Measurements from ENCODE around the gene HEPACAM2. TPM values are rescaled to one million over a fixed set of nuclear protein-coding genes. Genes with fewer than 3 reads are reported as not detected.

Gene HEPACAM2
- total and polyA plus RNA-seq, 4 experiments from 2014 or later: 0.15 TPM; not detected in 3

DNA sequence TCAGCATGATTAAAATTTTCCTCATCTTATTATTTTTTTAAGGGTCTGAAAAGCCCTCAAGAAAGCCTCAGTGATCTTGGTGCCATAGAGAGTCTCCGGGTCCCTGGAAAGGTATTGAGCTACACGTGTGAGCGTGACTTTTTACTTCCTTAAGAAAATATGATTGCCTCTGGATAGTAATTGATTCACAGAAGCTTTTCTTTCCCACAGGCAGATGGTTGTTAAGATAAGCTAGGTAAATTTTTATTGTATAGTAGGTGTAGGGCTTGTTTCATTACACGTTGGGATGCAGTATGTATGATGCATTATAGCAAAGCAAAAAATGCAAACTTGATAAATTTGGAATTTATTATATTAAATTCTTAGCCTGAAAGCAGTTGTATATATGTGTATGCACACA lies 13.6 kb upstream of the HEPACAM2 start:
- no peaks in the 10 kb centered on the region for H3K4me1 ChIP-seq (ENCODE audit: insufficient read depth, low read length)
- no peak overlapping the region for H3K27ac Mint-ChIP-seq
- H3K27me3 ChIP-seq (ENCODE audit: insufficient read depth, low read length): no peaks in the 10 kb centered on the region
- H3K27ac ChIP-seq (ENCODE audit: low read depth, low read length): no peak overlapping the region
- DNase-seq: no peak
- no peaks in the 10 kb centered on the region for H3K9me3 ChIP-seq (ENCODE audit: control insufficient read depth in 1 of 2, low read length in 2 of 2)
- H3K9me3 Mint-ChIP-seq: no peaks in the 10 kb centered on the region
- ChIA-PET POLR2A (ENCODE audit: partially characterized antibody) (no interaction called here), CTCF (ENCODE audit: partially characterized antibody) (interaction anchor here (1.8 kb wide), 1 partner anchor 847 kb away, joined by 5 read pairs; no protein-coding TSS in a partner anchor)
- no peaks in the 10 kb centered on the region for H3K27me3 Mint-ChIP-seq
- no peaks in the 10 kb centered on the region for H3K36me3 ChIP-seq (ENCODE audit: insufficient read depth, low read length)
- H3K4me3 Mint-ChIP-seq: no peak overlapping the region
- peaks cover 0 to 11% (median 7%) of the 10 kb centered on the region in 4 donors for H3K4me1 Mint-ChIP-seq
- intact Hi-C loops (cut with micrococcal nuclease): loop anchor here (10.0 kb wide), 1 partner anchor 1275 kb away; no protein-coding TSS in a partner anchor
- H3K4me3 ChIP-seq (ENCODE audit: low read length in 2 of 2): no peak overlapping the region
- peaks cover 3% of the 10 kb centered on the region in 2 donors for H3K36me3 Mint-ChIP-seq

DNA sequence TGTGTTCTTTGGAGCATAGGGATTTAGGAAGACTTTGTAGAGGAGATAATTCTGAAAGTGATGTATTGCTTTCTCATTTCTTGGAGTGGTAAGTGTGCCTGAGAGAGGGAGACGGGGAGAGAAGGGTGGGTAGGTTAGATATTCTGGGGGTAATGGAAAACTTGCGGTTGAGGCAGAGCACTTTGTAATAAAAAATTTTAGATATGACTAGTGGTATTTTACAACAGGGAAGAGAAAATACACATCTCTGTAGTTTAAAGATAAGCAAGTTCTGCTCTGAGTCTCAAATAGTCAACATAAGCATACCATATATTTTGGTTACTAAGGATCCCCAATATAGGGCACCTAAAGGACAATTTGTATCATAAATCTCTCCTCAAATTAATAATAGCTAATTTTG lies 12.5 kb upstream of the HEPACAM2 start:
- no peak overlapping the region for H3K27ac Mint-ChIP-seq

DNA sequence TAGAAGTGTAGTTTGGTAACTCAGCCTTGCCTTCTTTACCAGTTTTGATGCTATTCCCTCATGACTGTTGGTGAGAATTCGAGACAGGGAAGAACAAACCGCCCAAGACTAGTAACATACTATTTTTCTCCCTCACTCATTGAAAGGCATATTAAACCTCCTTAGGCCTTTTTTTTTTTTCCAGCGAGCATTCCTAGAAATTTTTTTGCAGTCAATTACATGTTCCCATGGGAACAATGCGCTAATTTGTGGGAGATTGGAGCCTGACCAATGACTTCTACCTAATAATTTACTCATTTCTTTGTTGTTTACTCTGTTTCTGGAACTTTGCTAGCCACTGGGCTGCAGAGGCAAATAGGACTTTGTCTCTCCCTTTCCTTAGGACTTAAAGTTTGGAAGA lies 11.9 kb upstream of the HEPACAM2 start:
- no peaks in the 10 kb centered on the region for H3K9me3 Mint-ChIP-seq
- H3K9me3 ChIP-seq (ENCODE audit: control insufficient read depth in 1 of 2, low read length in 2 of 2): no peaks in the 10 kb centered on the region
- no peaks in the 10 kb centered on the region for H3K36me3 ChIP-seq (ENCODE audit: insufficient read depth, low read length)
- no peak for DNase-seq
- no peak overlapping the region for H3K27ac ChIP-seq (ENCODE audit: low read depth, low read length)
- CTCF ChIA-PET (ENCODE audit: partially characterized antibody): no interaction called here
- H3K4me1 ChIP-seq (ENCODE audit: insufficient read depth, low read length): peaks cover 9% of the 10 kb centered on the region
- H3K27ac Mint-ChIP-seq: no peak overlapping the region
- peaks cover 3% of the 10 kb centered on the region in 2 donors for H3K36me3 Mint-ChIP-seq
- H3K27me3 Mint-ChIP-seq: no peaks in the 10 kb centered on the region
- H3K4me3 Mint-ChIP-seq: no peak overlapping the region
- peaks cover 0 to 11% (median 7%) of the 10 kb centered on the region in 4 donors for H3K4me1 Mint-ChIP-seq
- no peak overlapping the region for H3K4me3 ChIP-seq (ENCODE audit: low read length in 2 of 2)
- intact Hi-C loops (cut with micrococcal nuclease): loop anchor here (10.0 kb wide), 1 partner anchor 1277 kb away; no protein-coding TSS in a partner anchor
- POLR2A ChIA-PET (ENCODE audit: partially characterized antibody): no interaction called here
- no peaks in the 10 kb centered on the region for H3K27me3 ChIP-seq (ENCODE audit: insufficient read depth, low read length)

More for the DNA sequence above, 12.5 kb upstream of the HEPACAM2 start:
- Histone ChIP-seq H3K4me3 (ENCODE audit: low read length in 2 of 2) (no peak overlapping the region), H3K9me3 (ENCODE audit: control insufficient read depth in 1 of 2, low read length in 2 of 2) (no peaks in the 10 kb centered on the region), H3K27ac (ENCODE audit: low read depth, low read length) (no peak overlapping the region), H3K36me3 (ENCODE audit: insufficient read depth, low read length) (no peaks in the 10 kb centered on the region), H3K4me1 (ENCODE audit: insufficient read depth, low read length) (peaks cover 2% of the 10 kb centered on the region), H3K27me3 (ENCODE audit: insufficient read depth, low read length) (no peaks in the 10 kb centered on the region)
- H3K27me3 Mint-ChIP-seq: no peaks in the 10 kb centered on the region
- H3K36me3 Mint-ChIP-seq: peaks cover 3% of the 10 kb centered on the region in 2 donors
- CTCF ChIA-PET (ENCODE audit: partially characterized antibody): interaction anchor here (0.9 kb wide), 1 partner anchor 10 kb away, joined by 3 read pairs; no protein-coding TSS in a partner anchor
- H3K4me3 Mint-ChIP-seq: no peak overlapping the region
- H3K9me3 Mint-ChIP-seq: no peaks in the 10 kb centered on the region
- peaks cover 0 to 11% (median 6%) of the 10 kb centered on the region in 4 donors for H3K4me1 Mint-ChIP-seq
- no peak for DNase-seq
- intact Hi-C loops (cut with micrococcal nuclease): loop anchor here (10.0 kb wide), 1 partner anchor 1276 kb away; no protein-coding TSS in a partner anchor
- POLR2A ChIA-PET (ENCODE audit: partially characterized antibody): no interaction called here

- Histone ChIP-seq H3K36me3 (ENCODE audit: insufficient read depth, low read length) (no peaks in the 10 kb centered on the region), H3K4me3 (ENCODE audit: low read length in 2 of 2) (no peak overlapping the region), H3K27ac (ENCODE audit: low read depth, low read length) (no peak overlapping the region), H3K27me3 (ENCODE audit: insufficient read depth, low read length) (no peaks in the 10 kb centered on the region), H3K9me3 (ENCODE audit: control insufficient read depth in 1 of 2, low read length in 2 of 2) (no peaks in the 10 kb centered on the region), H3K4me1 (ENCODE audit: insufficient read depth, low read length) (peaks cover 22% of the 10 kb centered on the region)
- Mint-ChIP-seq H3K36me3 (peaks cover 3 to 8% of the 10 kb centered on the region in 2 donors), H3K4me1 (peaks cover 7 to 25% (median 11%) of the 10 kb centered on the region in 4 donors), H3K9me3 (no peaks in the 10 kb centered on the region), H3K27ac (no peak overlapping the region), H3K27me3 (no peaks in the 10 kb centered on the region), H3K4me3 (no peak overlapping the region)
- DNase-seq: no peak
- ChIA-PET POLR2A (ENCODE audit: partially characterized antibody) (no interaction called here), CTCF (ENCODE audit: partially characterized antibody) (interaction anchor here (1.8 kb wide), 1 partner anchor 10 kb away, joined by 6 read pairs; no protein-coding TSS in a partner anchor)
- intact Hi-C loops (cut with micrococcal nuclease): loop anchor here (10.0 kb wide), 1 partner anchor 1279 kb away; no protein-coding TSS in a partner anchor
These were observed 9.3 kb upstream of the HEPACAM2 start for GRCh38 chr7:93235541-93235940.

DNA sequence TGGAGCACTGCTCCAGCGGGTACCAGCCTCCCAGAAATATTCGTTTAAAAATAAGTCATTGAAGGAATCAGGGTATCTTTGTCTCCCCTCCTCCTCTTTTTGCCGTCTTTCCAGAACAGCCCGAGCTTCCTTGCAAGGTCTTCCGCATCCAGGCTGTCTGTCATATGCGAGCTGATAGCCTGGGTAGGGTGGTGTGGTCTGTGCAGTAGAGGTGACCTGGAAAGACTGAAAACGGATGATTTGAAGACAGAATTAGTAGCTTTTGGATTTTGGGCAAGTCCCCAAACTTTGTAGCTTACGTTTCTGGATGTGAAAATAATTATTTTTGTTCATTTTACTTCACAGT lies 6.4 kb upstream of the HEPACAM2 start:
- intact Hi-C loops (cut with micrococcal nuclease): loop anchor here (1.0 to 10.0 kb wide), 12 partner anchors 13 to 1425 kb away; partner anchors contain the start of genes ANKIB1, BET1, FAM133B and KRIT1
- H3K27ac ChIP-seq (ENCODE audit: low read depth, low read length): peak overlapping the region; percentile 86

GRCh38 chr7:93231799-93232672 lies 5.8 kb upstream of the HEPACAM2 start, which contains the start of gene VPS50:
TSS of gene VPS50 (plus strand) at chr7:93232366. CDS start at chr7:93232468, 102 bp downstream.
- H3K36me3 ChIP-seq (ENCODE audit: insufficient read depth, low read length): no peaks in the 10 kb centered on the region
- ChIA-PET CTCF (ENCODE audit: partially characterized antibody) (interaction anchor here (0.8 to 3.5 kb wide), 7 partner anchors 10 to 784 kb away, joined by 3 to 31 read pairs (median 5); partner anchors contain the start of genes RBM48, SAMD9 and SAMD9L), POLR2A (ENCODE audit: partially characterized antibody) (interaction anchor here (0.8 to 2.5 kb wide), 12 partner anchors 9 to 1425 kb away, joined by 3 to 24 read pairs (median 8); partner anchors contain the start of genes CDK6, FAM133B, GATAD1 and PEX1)
- peaks cover 31% of the 10 kb centered on the region for H3K4me1 ChIP-seq (ENCODE audit: insufficient read depth, low read length)
- H3K4me1 Mint-ChIP-seq: peaks cover 9 to 20% (median 14%) of the 10 kb centered on the region in 4 donors
- no peaks in the 10 kb centered on the region for H3K9me3 ChIP-seq (ENCODE audit: control insufficient read depth in 1 of 2, low read length in 2 of 2)
- intact Hi-C loops (cut with micrococcal nuclease): loop anchor here (1.0 to 10.0 kb wide), 13 partner anchors 13 to 1425 kb away; partner anchors contain the start of genes ANKIB1, BET1, FAM133B and KRIT1
- peaks cover 0 to 5% of the 10 kb centered on the region in 2 donors for H3K36me3 Mint-ChIP-seq
- H3K27me3 ChIP-seq (ENCODE audit: insufficient read depth, low read length): no peaks in the 10 kb centered on the region
- H3K9me3 Mint-ChIP-seq: no peaks in the 10 kb centered on the region
- H3K27ac Mint-ChIP-seq: peak within 1 kb of the TSS; percentile 85 to 100 (median 98)
- H3K4me3 Mint-ChIP-seq: peak within 1 kb of the TSS; percentile 91 to 97 (median 95)
- H3K4me3 ChIP-seq (ENCODE audit: low read length in 2 of 2): peak within 1 kb of the TSS; percentile 66 to 99
- no peaks in the 10 kb centered on the region for H3K27me3 Mint-ChIP-seq
- peak within 1 kb of the TSS; percentile 86 for H3K27ac ChIP-seq (ENCODE audit: low read depth, low read length)
- peak; percentile 95 to 98 (median 97) for DNase-seq

More for the DNA sequence above, 6.4 kb upstream of the HEPACAM2 start:
- CTCF ChIA-PET (ENCODE audit: partially characterized antibody): interaction anchor here (0.8 to 3.5 kb wide), 7 partner anchors 9 to 784 kb away, joined by 3 to 31 read pairs (median 5); partner anchors contain the start of genes RBM48, SAMD9 and SAMD9L
- H3K27me3 ChIP-seq (ENCODE audit: insufficient read depth, low read length): no peaks in the 10 kb centered on the region
- no peak for DNase-seq
- no peaks in the 10 kb centered on the region for H3K27me3 Mint-ChIP-seq
- no peaks in the 10 kb centered on the region for H3K9me3 ChIP-seq (ENCODE audit: control insufficient read depth in 1 of 2, low read length in 2 of 2)
- H3K4me1 Mint-ChIP-seq: peaks cover 9 to 21% (median 14%) of the 10 kb centered on the region in 4 donors
- H3K36me3 ChIP-seq (ENCODE audit: insufficient read depth, low read length): no peaks in the 10 kb centered on the region
- H3K4me1 ChIP-seq (ENCODE audit: insufficient read depth, low read length): peaks cover 31% of the 10 kb centered on the region
- H3K36me3 Mint-ChIP-seq: peaks cover 0 to 5% of the 10 kb centered on the region in 2 donors
- POLR2A ChIA-PET (ENCODE audit: partially characterized antibody): interaction anchor here (1.4 to 2.5 kb wide), 9 partner anchors 9 to 1424 kb away, joined by 5 to 24 read pairs (median 8); partner anchors contain the start of genes FAM133B, GATAD1, PEX1 and RBM48
- peak overlapping the region; percentile 91 to 97 (median 95) for H3K4me3 Mint-ChIP-seq
- H3K4me3 ChIP-seq (ENCODE audit: low read length in 2 of 2): peak overlapping the region; percentile 66 to 99
- no peaks in the 10 kb centered on the region for H3K9me3 Mint-ChIP-seq
- peak overlapping the region; percentile 85 to 100 (median 98) for H3K27ac Mint-ChIP-seq
